Erythroblast (primary cell): ENCODE results near the gene NF2.

Experiments
- GATA1 ChIP-seq: IDR thresholded peaks from 2 replicates; pipeline ENCODE4 v1.6.1; 2011; ENCODE audit warnings: low read depth, mild to moderate bottlenecking, control low read depth, low read length, moderate library complexity
- POLR2A ChIP-seq: IDR thresholded peaks from 2 replicates; pipeline ENCODE4 v1.6.1; 2011; ENCODE audit warnings: mild to moderate bottlenecking, low read length

GRCh38 chr22:29636751-29637150 is 33.3 kb downstream of the NF2 start:
- TF ChIP-seq POLR2A (no peak), GATA1 (no peak)
